MM.1S (cell line): ENCODE data around the gene SLC24A1.

ENCODE experiments used
- DNase-seq: peaks from one replicate; pipeline ENCODE4 v3.0.0-alpha.2; 2015
- H2AFZ ChIP-seq: fragments of 300-600 bp; sonication (generic); 2 replicates; pipeline ENCODE4 v1.6.0; 2016; ENCODE audit warnings: antibody characterized with exemption, low read length
- H3F3A ChIP-seq: fragments of 300-600 bp; sonication (generic); 2 replicates; pipeline ENCODE4 v1.6.1; 2016; ENCODE audit warnings: mild to moderate bottlenecking, antibody characterized with exemption, low read length, moderate library complexity, mixed read lengths; ENCODE audit not compliant: insufficient read depth
- H3K27ac ChIP-seq: fragments of 300-600 bp; sonication (generic); 2 replicates; pipeline ENCODE4 v1.5.1; 2016; ENCODE audit warnings: mild to moderate bottlenecking, low read length
- H3K27me3 ChIP-seq: fragments of 300-600 bp; sonication (generic); replicated peaks from 2 replicates; pipeline ENCODE4 v1.6.0; 2016; ENCODE audit warnings: low read length; ENCODE audit not compliant: insufficient read depth
- H3K36me3 ChIP-seq: fragments of 300-600 bp; sonication (generic); replicated peaks from 2 replicates; pipeline ENCODE4 v1.6.1; 2016; ENCODE audit warnings: mild to moderate bottlenecking, low read length, mixed read lengths; ENCODE audit not compliant: insufficient read depth
- H3K4me1 ChIP-seq: fragments of 300-600 bp; sonication (generic); 2 replicates; pipeline ENCODE4 v1.6.1; 2016; ENCODE audit warnings: low read length, mixed read lengths
- H3K4me2 ChIP-seq: fragments of 300-600 bp; sonication (generic); 2 replicates; pipeline ENCODE4 v1.6.0; 2016; ENCODE audit warnings: low read depth, low read length
- H3K4me3 ChIP-seq: fragments of 300-600 bp; sonication (generic); 2 replicates; pipeline ENCODE4 v1.5.1; 2016; ENCODE audit warnings: low read length, mixed read lengths
- H3K79me2 ChIP-seq: fragments of 300-600 bp; sonication (generic); 2 replicates; pipeline ENCODE4 v1.6.1; 2016; ENCODE audit warnings: mixed run types, low read length, mixed read lengths
- H3K9ac ChIP-seq: fragments of 300-600 bp; sonication (generic); 2 replicates; pipeline ENCODE4 v1.6.1; 2016; ENCODE audit warnings: low read length, mixed read lengths
- H3K9me2 ChIP-seq: fragments of 300-600 bp; sonication (generic); replicated peaks from 2 replicates; pipeline ENCODE4 v1.6.1; 2016; ENCODE audit warnings: mild to moderate bottlenecking, low read length, mixed read lengths; ENCODE audit not compliant: insufficient read depth
- H3K9me3 ChIP-seq: fragments of 300-600 bp; sonication (generic); replicated peaks from 2 replicates; pipeline ENCODE4 v1.6.1; 2016; ENCODE audit warnings: mild to moderate bottlenecking, low read length, mixed read lengths; ENCODE audit not compliant: insufficient read depth
- H4K20me1 ChIP-seq: fragments of 300-600 bp; sonication (generic); 2 replicates; pipeline ENCODE4 v1.6.1; 2016; ENCODE audit warnings: mild to moderate bottlenecking, low read length, moderate library complexity, mixed read lengths; ENCODE audit not compliant: insufficient read depth
- CTCF ChIP-seq: fragments of 300-600 bp; sonication (generic); IDR thresholded peaks from 2 replicates; pipeline ENCODE4 v1.5.1; 2016; ENCODE audit warnings: antibody characterized with exemption, low read length, mixed read lengths
- EZH2 ChIP-seq: fragments of 300-600 bp; sonication (generic); optimal IDR thresholded peaks from 2 replicates; pipeline ENCODE3; 2017; ENCODE audit warnings: low read depth, mild to moderate bottlenecking, antibody characterized with exemption, low read length, mixed read lengths
- EZH2phosphoT487 ChIP-seq: fragments of 300-600 bp; sonication (generic); IDR thresholded peaks from 2 replicates; pipeline ENCODE4 v1.6.1; 2018; ENCODE audit warnings: antibody characterized with exemption, low read length

SLC24A1 gene

GRCh38 chr15:65639509-65639908 lies 17.8 kb downstream of the SLC24A1 start:
- H3K9me3 ChIP-seq: no peaks in the 10 kb centered on the region
- no peak for DNase-seq
- H3K79me2 ChIP-seq: no peaks in the 10 kb centered on the region
- H3K27ac ChIP-seq: no peak overlapping the region
- H3K4me2 ChIP-seq: no peak overlapping the region
- no peaks in the 10 kb centered on the region for H3K36me3 ChIP-seq
- H2AFZ ChIP-seq: no peak overlapping the region
- no peaks in the 10 kb centered on the region for H3K9me2 ChIP-seq
- no peaks in the 10 kb centered on the region for H4K20me1 ChIP-seq
- 0 out of 2 replicates have a peak, but pooled peaks cover 7% of the 10 kb centered on the region for H3K4me1 ChIP-seq
- no peaks in the 10 kb centered on the region for H3F3A ChIP-seq
- H3K9ac ChIP-seq: no peak overlapping the region
- H3K4me3 ChIP-seq: no peak overlapping the region
- TF ChIP-seq EZH2phosphoT487 (no peak), EZH2 (no peak), CTCF (no peak)
- no peaks in the 10 kb centered on the region for H3K27me3 ChIP-seq

GRCh38 chr15:65641768-65642475 lies 20.2 kb downstream of the SLC24A1 start:
- Histone ChIP-seq H3K4me1 (0 out of 2 replicates have a peak, but pooled peaks cover 7% of the 10 kb centered on the region), H3K27me3 (no peaks in the 10 kb centered on the region), H3K4me3 (no peak overlapping the region), H3K9me2 (no peaks in the 10 kb centered on the region), H3K9ac (no peak overlapping the region), H3K36me3 (no peaks in the 10 kb centered on the region), H3K9me3 (no peaks in the 10 kb centered on the region), H3K27ac (no peak overlapping the region), H3K4me2 (no peak overlapping the region), H3F3A (no peaks in the 10 kb centered on the region), H2AFZ (no peak overlapping the region), H3K79me2 (no peaks in the 10 kb centered on the region), H4K20me1 (no peaks in the 10 kb centered on the region)
- DNase-seq: no peak
- TF ChIP-seq EZH2phosphoT487 (no peak), CTCF (no peak), EZH2 (no peak)

- Histone ChIP-seq H4K20me1 (no peaks in the 10 kb centered on the region), H3K9me2 (no peaks in the 10 kb centered on the region), H3K9ac (no peak overlapping the region), H3F3A (no peaks in the 10 kb centered on the region), H3K4me1 (0 out of 2 replicates have a peak, but pooled peaks cover 7% of the 10 kb centered on the region), H2AFZ (no peak overlapping the region), H3K36me3 (no peaks in the 10 kb centered on the region), H3K27me3 (no peaks in the 10 kb centered on the region), H3K27ac (no peak overlapping the region), H3K79me2 (no peaks in the 10 kb centered on the region), H3K9me3 (no peaks in the 10 kb centered on the region), H3K4me2 (no peak overlapping the region), H3K4me3 (no peak overlapping the region)
- TF ChIP-seq EZH2phosphoT487 (no peak), CTCF (no peak), EZH2 (no peak)
- DNase-seq: no peak
These were observed 20.9 kb downstream of the SLC24A1 start for GRCh38 chr15:65642594-65642993.
